Omental fat pad (tissue), 4 donors: ENCODE data around the gene PHOX2B. TPM values are rescaled to one million over a fixed set of nuclear protein-coding genes. Genes with fewer than 3 reads are reported as not detected.

ENCODE experiments used
- ATAC-seq: fragments of 150-250 bp; one replicate; pipeline ENCODE4 v1.9.1; 2016; ENCODE audit warnings: mild to moderate bottlenecking, moderate library complexity; ENCODE audit not compliant: low FRiP score
- DNase-seq: peaks from one replicate; pipeline ENCODE4 v3.0.0-alpha.2; 2019; ENCODE audit warnings: low spot score
- CTCF ChIP-seq, 3 donors: fragments of 450-650 bp; IDR thresholded peaks; one replicate each; pipeline ENCODE4 v1.5.1; 2016 to 2017; ENCODE audit warnings: antibody characterized with exemption in 3 of 3, mild to moderate bottlenecking in 3 of 3, moderate library complexity in 2 of 3
- small RNA-seq: library from RNA; depleted of rRNA; stranded (forward); fragments of <200 nt; gene quantifications from one replicate; pipeline ENCODE3, GENCODE V24; 2016
- total RNA-seq, 4 donors: library from RNA; depleted of rRNA; stranded (reverse); fragments of >200 nt; gene quantifications; one replicate each; pipeline ENCODE4 v1.1.0, GENCODE V29; 2016

Gene PHOX2B
- total RNA-seq, 4 donors from 2014 or later, result not detected

DNA sequence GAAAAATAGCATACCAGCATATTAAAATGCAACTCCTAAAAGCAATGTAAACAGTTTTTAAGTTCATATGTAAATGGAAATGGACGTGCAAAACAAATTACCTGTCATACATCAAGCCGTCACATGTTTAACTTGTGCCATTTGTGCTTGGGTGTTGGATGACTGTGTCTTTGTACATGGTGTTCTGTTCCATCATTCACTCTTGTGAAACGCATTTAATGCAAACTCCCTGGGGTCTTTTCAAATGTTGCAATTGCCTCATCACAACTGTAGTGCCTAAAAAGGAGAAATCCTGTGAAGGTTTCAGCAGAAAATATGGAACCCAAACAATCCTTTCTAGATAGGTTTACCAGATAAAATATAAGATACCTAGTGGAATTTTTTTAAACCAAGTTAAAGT lies 52.4 kb downstream of the PHOX2B start:
- DNase-seq (no peak), ATAC-seq (no peak)
- TF ChIP-seq CTCF (IDR thresholded peaks at IDR 0.05), result no peak

Small RNA genes within 50 kb of the gene (small RNA-seq; reads per million reads assigned to genes)
- gene RNU1-49P, result not detected

Other genes with a start within 250 kb of the PHOX2B start
- 100 to 1,000 TPM in 1 of 4 donors, 10 to 100 TPM in 3; 29.4 to 112 (median 44.9) TPM for gene LIMCH1, start 210.6 kb downstream of the PHOX2B start, total RNA-seq
- 10 to 100 TPM; 24.6 to 46.4 (median 35.2) TPM for gene TMEM33, start 186.7 kb upstream of the PHOX2B start, total RNA-seq
- gene DCAF4L1, start 233.0 kb upstream of the PHOX2B start, total RNA-seq, result under 1 TPM; 0.28 to 0.47 (median 0.34) TPM
- 10 to 100 TPM; 31.6 to 38.8 (median 35.0) TPM for gene SLC30A9, start 241.8 kb upstream of the PHOX2B start, total RNA-seq